H1 (cell line): Measurements from ENCODE around the gene LYZ. TPM values are rescaled to one million over a fixed set of nuclear protein-coding genes. Genes with fewer than 3 reads are reported as not detected.

ENCODE experiments used
- FOSL1 ChIP-seq: IDR thresholded peaks from 2 replicates; pipeline ENCODE4 v1.6.1; 2011; ENCODE audit warnings: mild to moderate bottlenecking, low read depth, low read length, moderate library complexity; ENCODE audit not compliant: insufficient read depth
- polyA plus RNA-seq, 7 experiments: library from polyadenylated mRNA; depleted of rRNA in 3 of 7; stranded (reverse) in 5 of 7; unstranded in 2 of 7; fragments of >200 nt in 5 of 7; fragments of 200-250 nt in 2 of 7; gene quantifications; 1 replicate in 5 of 7; 2 replicates in 1 of 7; 4 replicates in 1 of 7; pipeline versions ENCODE4 v1.2.1 to v1.2.3, GENCODE V29; 2011 to 2013; ENCODE audit warnings: missing spikeins in 2 of 7, mixed read lengths in 2 of 7
- total RNA-seq: library from RNA; stranded (reverse); fragmentation: NEBNext Ultra II Directional; extraction: Animal tissue kit (Norgen Biotek cat#: 25700); gene quantifications from 2 replicates; pipeline ENCODE4 v1.2.1, GENCODE V29; 2021

LYZ gene
- total and polyA plus RNA-seq, 2 of the 8 experiments (the other 6 are each of a cell fraction or from before 2014, with no cell fraction given), result not detected

DNA sequence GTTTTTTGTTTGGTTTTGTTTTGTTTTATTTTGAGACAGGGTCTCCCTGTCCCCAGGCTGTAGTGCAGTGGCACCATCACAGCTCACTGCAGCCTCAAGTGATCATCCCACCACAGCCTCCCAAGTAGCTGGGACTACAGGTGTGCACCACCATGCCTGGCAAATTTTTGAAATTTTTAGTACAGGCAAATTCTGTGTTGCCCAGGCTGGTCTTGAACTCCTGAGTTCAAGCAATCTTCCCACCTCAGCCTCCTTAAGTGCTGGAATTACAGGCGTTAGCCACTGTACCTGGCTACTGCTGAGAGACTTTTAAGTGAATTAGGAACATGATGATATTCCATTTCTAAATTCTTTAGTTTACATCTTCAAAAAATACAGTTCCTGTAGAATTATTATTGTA is 2.6 kb downstream of the LYZ start (continued):
- no peak for TF ChIP-seq FOSL1
